ENCODE results near the gene NT5C2.
"Not testable (repeated sequence)": the region's sequence is repeated elsewhere in the genome, so short reads cannot be mapped to it uniquely, and the experiment has no call there.

Gene NT5C2

GRCh38 chr10:103067956-103068355, 125.1 kb downstream of the NT5C2 start:
- H3K27ac ChIP-seq, result no peak overlapping the region
- no peak for DNase-seq (ENCODE audit: low read depth, low spot score)

DNA sequence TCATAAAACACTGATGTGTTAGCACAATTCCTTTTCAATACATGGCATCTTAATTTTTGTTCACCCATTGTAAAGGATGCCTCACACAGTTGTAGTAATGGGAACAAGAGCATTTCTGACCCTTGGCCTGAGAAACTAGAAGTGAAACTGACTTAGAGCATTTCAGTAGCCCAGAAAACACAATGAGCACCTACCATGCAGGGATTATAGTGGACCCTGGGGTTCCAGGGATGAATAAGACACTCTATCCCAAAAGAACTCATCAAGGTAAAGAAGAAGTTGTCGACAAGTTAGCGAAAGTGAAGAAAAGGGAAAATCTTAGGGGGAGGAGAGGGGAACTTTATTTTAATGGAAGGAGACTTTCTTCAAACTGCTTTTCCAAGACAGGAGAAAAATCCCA, 125.6 kb downstream of the NT5C2 start:
- DNase-seq (ENCODE audit: low read depth, low spot score), result no peak
- H3K27ac ChIP-seq, result no peak overlapping the region

DNA sequence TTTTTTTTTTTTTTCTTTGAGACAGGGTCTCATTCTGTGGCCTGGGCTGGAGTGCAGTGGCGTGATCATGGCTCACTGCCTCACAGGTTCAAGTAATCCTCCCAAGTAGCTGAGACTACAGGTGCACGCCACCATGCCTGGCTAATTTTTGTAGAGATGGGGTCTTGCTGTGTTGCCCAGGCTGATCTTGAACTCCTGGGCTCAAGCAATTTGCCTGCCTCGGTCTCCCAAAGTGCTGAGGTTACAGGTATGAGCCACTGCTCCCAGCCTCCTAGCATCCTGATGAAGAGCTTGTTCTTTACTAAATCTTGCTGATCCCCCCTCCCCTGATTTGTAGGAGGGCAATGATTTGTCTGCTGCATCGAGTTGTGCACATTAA, 126.0 kb downstream of the NT5C2 start:
- not testable (repeated sequence) for DNase-seq (ENCODE audit: low read depth, low spot score); H3K27ac ChIP-seq

DNA sequence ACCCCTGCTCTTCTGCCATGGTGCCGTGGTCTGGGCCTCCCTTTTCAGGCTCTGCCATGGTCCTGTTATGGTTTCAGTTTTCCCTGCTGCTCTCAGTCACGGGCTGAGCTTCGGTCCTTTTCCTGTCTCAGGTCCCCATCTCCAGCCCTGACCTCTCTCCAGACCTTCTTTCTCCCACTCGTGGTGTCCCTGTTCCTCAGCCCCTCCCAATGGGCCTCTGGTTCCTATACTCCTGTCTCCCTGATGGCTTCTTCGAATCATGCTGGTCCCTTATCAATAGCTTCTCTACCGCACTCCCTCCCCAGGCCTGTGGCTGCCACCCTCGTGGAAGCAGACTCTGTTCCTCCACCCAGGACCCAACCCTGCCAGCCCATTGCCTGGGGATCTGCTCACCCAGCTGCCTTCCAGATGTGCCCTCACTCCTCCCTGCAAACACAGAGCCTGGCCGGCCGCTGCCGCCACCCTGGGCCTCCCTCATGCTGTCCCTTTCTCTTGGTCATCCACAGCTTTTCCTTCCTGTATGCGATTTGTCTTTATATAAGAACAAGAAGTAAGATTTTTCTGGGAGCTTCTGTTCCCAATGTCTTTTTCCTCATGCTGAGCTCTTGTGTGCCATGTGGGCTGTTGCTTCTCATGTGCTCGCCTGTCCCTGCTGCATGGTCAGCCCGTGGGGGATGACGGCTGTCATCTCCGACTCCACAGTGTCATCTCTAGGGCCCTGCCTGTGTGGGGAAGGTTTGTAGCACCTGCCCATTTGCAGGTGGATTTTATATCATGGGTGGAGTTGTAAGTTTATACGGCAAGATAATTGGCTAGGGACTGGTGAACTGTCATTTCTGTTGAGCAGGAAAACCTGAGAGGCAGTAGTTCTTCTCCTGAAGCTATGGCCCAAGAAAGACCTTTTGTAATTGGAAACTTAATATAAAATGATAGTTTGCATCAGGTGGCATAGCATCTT, 126.7 kb downstream of the NT5C2 start:
- no peak for DNase-seq (ENCODE audit: low read depth, low spot score)

DNA sequence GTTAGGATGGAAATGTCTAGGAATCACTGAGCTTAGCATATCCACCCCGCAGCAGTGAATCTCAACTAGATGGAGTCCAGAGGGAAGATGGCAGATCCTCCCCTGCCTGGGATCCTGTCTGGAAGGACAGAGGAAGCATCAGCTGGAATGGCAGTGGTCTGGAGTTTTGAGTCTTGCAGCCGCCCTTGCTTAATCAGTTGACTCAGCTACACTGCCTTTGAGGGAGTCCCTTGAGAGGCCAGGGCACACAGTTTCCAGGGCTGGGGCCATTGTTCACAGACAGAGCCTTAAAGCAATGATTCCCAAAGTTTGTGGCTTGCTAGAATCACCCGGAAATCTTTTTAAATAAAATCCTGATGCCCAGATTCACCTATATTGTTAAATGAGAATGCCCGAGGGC, 128.1 kb downstream of the NT5C2 start:
- no peak overlapping the region for H3K27ac ChIP-seq
- DNase-seq (ENCODE audit: low read depth, low spot score), result no peak

More for the DNA sequence above, 126.7 kb downstream of the NT5C2 start:
- H3K27ac ChIP-seq, result no peak overlapping the region

GRCh38 chr10:103062854-103063590, 130.1 kb downstream of the NT5C2 start:
- no peak for DNase-seq (ENCODE audit: low read depth, low spot score)
- no peak overlapping the region for H3K27ac ChIP-seq

DNA sequence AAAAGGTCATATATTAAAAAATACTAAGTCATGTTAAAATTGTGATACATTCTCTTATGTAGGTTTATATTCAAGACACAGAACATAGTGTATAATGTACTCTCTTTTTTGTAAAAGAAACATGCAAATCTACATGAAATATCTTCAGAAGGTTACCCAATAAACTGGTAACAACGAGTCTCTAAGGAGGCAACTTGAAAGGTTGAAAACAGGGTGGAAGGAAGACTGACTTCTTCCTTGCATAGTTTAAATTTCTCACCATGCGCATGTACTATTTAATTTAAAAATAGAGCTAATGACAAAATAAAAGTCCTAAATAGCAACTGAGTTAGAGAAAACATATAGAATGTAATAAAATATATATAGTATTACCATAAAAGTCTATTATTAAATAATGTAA, 132.5 kb downstream of the NT5C2 start:
- no peak for DNase-seq (ENCODE audit: low read depth, low spot score)
- H3K27ac ChIP-seq, result no peak overlapping the region

GRCh38 chr10:103058034-103058433, 135.0 kb downstream of the NT5C2 start:
- DNase-seq (ENCODE audit: low read depth, low spot score), result no peak

DNA sequence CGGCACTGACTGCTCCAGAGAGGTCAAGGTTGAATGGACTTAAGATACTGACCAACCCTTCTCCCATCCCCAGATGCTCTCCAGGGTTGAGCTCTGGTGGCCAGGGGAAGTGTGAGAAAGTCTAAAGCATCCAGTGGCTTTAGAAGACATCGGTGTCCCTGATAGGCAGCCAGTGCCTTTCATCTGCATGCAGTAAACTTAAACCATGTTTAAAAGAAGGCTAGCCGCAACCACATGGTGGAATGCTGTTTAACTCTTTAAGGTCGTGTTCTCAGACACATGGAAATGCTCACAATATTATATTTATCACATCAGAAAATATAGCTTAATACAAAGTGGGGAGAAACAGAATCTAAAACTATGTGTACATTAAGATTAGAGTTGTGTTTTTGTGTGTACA, 138.0 kb downstream of the NT5C2 start:
- no peak for DNase-seq (ENCODE audit: low read depth, low spot score)
- no peak overlapping the region for H3K27ac ChIP-seq

More at GRCh38 chr10:103058034-103058433, 135.0 kb downstream of the NT5C2 start:
- H3K27ac ChIP-seq, result no peak overlapping the region

DNA sequence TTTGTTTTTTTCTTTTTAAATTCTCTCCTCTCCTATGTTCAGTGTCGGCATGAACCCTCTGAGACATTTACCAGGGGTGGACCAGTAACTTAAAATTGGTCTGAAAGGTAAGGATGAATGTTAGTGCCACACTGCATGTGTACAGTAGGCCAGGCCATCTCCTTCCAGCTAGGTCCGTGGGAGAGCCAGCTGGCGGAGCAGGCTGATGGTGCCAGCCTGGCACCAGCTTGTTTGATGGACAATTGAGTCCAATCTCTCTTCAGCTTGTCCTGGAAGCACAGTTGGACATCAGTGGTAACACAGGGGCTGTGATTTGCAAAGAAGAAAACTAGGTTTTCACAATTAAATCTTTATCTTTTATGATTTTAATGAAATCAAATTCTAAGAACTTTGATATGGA, 138.5 kb downstream of the NT5C2 start:
- DNase-seq (ENCODE audit: low read depth, low spot score), result no peak
- no peak overlapping the region for H3K27ac ChIP-seq

DNA sequence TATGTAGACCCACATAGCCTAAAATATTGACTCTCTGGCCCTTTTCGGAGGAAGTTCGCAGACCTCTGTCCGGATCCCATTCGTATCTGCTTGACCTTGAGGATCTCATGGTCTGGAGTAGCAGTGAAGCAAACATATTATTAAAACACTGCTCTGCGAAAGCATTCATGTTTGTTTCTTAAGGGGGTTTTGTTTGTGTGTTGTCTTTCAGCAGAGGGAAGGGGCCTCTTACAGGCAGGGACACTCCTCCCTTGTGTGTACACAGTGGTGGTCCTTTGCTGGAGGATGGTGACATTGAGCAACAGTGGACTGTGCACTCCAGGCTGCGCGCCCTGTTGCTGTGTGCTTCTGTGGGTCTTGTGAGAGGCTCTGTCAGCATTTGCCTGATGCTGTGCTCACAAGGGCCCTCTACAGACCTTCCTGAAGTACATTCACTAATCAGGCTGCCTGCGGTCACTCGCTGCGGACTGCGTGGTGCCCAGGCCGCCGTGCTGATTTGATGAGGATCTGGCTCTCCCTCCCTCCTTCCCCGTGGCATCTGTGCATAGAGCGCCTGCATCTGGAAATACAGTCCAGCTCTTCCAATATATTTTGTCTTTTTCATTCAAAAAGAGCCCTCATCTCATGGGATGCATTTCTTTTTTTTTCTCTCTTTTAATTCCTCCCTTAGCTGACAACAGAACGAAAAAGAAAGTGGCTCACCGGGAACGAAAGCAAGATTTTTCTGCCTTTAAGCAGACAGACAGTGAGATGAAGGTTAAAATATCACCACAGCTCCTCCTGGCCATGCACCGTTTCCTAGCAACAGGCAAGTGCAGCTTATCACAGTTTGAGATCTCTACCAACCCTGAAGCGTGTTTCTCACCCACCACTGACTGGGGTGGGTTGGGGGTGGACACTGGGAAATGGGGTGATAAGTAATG, 139.2 kb downstream of the NT5C2 start:
- no peak for DNase-seq (ENCODE audit: low read depth, low spot score)
- no peak overlapping the region for H3K27ac ChIP-seq

GRCh38 chr10:103049237-103049636, 143.8 kb downstream of the NT5C2 start:
- H3K27ac ChIP-seq, result no peak overlapping the region
- no peak for DNase-seq (ENCODE audit: low read depth, low spot score)

- no peak overlapping the region for H3K27ac ChIP-seq
- DNase-seq (ENCODE audit: low read depth, low spot score), result no peak
Observed at GRCh38 chr10:103047381-103047780, 145.7 kb downstream of the NT5C2 start.

DNA sequence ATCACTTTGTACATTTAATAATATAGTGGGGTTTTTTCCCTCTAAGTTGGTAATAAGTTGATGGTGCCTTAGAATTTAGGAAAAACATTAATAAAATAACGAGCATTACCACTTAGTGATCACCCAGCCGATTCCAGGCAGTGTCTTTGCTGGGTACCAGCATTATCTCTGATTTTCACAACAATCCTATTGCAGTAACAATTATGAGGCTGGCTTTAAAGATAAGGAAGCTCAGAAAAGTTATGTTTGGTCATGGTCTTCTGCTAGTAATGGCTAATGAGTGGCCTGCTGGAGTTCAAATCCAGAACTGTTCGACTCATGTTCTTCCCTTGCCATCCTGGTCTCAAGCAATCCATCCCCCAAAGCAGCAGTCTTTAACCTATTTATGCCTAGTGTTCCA, 147.1 kb downstream of the NT5C2 start:
- no peak overlapping the region for H3K27ac ChIP-seq
- no peak for DNase-seq (ENCODE audit: low read depth, low spot score)

- DNase-seq (ENCODE audit: low read depth, low spot score), result no peak
- no peak overlapping the region for H3K27ac ChIP-seq
Observed at GRCh38 chr10:103044942-103045489, 148.1 kb downstream of the NT5C2 start.

- no peak overlapping the region for H3K27ac ChIP-seq
- DNase-seq (ENCODE audit: low read depth, low spot score), result no peak
Observed at GRCh38 chr10:103042908-103043307, 150.2 kb downstream of the NT5C2 start.

GRCh38 chr10:103042129-103042528, 150.9 kb downstream of the NT5C2 start:
- DNase-seq (ENCODE audit: low read depth, low spot score), result no peak

GRCh38 chr10:103041391-103041790, 151.7 kb downstream of the NT5C2 start:
- no peak for DNase-seq (ENCODE audit: low read depth, low spot score)
- H3K27ac ChIP-seq, result no peak overlapping the region

More at GRCh38 chr10:103042129-103042528, 150.9 kb downstream of the NT5C2 start:
- no peak overlapping the region for H3K27ac ChIP-seq

- no peak overlapping the region for H3K27ac ChIP-seq
- DNase-seq (ENCODE audit: low read depth, low spot score), result no peak
Observed at GRCh38 chr10:103040418-103040817, 152.7 kb downstream of the NT5C2 start.

- no peak overlapping the region for H3K27ac ChIP-seq
- DNase-seq (ENCODE audit: low read depth, low spot score), result no peak
Observed at GRCh38 chr10:103038570-103038969, 154.5 kb downstream of the NT5C2 start.
